ENCODE results near the gene PIGK. TPM values are rescaled to one million over a fixed set of nuclear protein-coding genes. Genes with fewer than 3 reads are reported as not detected.

Gene PIGK
- total and polyA plus RNA-seq, 7 donors = 4.6 to 20.0 (median 15.9) TPM

DNA sequence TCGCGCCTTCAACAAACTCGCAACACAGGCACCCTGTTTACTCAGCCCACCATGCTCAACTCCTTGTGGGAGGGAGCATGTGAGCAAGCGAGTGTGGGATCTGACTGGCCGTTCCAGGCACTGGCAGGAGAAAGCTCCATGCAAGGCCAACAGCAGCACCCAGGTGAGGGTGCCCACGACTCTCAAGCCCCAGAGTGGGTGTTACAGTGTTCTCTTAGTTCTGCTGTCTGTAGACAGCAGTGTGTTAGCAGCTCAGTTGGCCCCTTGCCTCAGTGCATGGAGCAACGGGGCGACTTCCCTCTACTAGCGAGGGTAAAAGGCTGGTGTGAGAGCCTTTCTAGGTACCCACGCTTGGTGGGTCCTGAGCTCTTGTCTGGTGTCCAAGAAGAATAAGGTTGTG, 114.6 kb downstream of the PIGK start:
- Histone ChIP-seq H3K4me1 (no peaks in the 10 kb centered on the region), H3K4me3 (no peak overlapping the region), H3K36me3 (no peaks in the 10 kb centered on the region), H3K27ac (no peak overlapping the region), H3K9me3 (no peaks in the 10 kb centered on the region), H3K27me3 (no peaks in the 10 kb centered on the region)
- DNase-seq = no peak
- TF ChIP-seq POLR2AphosphoS5 (IDR thresholded peaks at IDR 0.05) (no peak), EP300 (IDR thresholded peaks at IDR 0.05) (no peak), POLR2A (IDR thresholded peaks at IDR 0.05) (no peak)
- TF ChIP-seq, protein P1, sequence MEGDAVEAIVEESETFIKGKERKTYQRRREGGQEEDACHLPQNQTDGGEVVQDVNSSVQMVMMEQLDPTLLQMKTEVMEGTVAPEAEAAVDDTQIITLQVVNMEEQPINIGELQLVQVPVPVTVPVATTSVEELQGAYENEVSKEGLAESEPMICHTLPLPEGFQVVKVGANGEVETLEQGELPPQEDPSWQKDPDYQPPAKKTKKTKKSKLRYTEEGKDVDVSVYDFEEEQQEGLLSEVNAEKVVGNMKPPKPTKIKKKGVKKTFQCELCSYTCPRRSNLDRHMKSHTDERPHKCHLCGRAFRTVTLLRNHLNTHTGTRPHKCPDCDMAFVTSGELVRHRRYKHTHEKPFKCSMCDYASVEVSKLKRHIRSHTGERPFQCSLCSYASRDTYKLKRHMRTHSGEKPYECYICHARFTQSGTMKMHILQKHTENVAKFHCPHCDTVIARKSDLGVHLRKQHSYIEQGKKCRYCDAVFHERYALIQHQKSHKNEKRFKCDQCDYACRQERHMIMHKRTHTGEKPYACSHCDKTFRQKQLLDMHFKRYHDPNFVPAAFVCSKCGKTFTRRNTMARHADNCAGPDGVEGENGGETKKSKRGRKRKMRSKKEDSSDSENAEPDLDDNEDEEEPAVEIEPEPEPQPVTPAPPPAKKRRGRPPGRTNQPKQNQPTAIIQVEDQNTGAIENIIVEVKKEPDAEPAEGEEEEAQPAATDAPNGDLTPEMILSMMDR (IDR thresholded peaks at IDR 0.05) = no peak
- WGBS, 2 donors = 92 to 96% methylated on average over 10 of the region's 10 CpGs
- intact Hi-C loops (cut with DNase I) = no loop called here

DNA sequence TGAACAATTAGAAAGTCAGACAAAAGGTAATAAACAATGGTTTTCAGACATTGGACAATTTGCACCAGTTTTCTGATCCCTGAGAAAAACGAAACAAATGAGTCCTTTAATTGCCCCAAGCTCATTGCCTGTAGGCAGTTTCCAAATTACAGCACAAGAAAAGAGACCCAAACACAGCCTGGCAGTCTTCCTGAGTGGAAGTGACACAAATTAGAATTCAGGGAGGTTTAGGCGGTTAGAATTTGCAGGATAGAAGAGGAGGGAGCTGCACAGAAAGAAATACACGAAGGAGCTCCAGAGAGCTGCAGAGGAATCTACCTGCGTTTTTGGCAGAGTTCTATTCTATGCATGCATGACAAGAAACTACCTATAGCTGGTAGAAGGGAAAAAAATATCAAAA, 115.7 kb downstream of the PIGK start:
- TF ChIP-seq EP300 (IDR thresholded peaks at IDR 0.05) = no peak
- no peaks in the 10 kb centered on the region for H3K27me3 ChIP-seq
- WGBS, 2 donors = 87% methylated on average over 4 of the region's 4 CpGs
- intact Hi-C loops (cut with DNase I) = no loop called here
- DNase-seq = no peak
- H3K4me3 ChIP-seq = no peak overlapping the region
- H3K9me3 ChIP-seq = no peaks in the 10 kb centered on the region
- no peaks in the 10 kb centered on the region for H3K36me3 ChIP-seq
- H3K27ac ChIP-seq = no peak overlapping the region
- no peaks in the 10 kb centered on the region for H3K4me1 ChIP-seq

DNA sequence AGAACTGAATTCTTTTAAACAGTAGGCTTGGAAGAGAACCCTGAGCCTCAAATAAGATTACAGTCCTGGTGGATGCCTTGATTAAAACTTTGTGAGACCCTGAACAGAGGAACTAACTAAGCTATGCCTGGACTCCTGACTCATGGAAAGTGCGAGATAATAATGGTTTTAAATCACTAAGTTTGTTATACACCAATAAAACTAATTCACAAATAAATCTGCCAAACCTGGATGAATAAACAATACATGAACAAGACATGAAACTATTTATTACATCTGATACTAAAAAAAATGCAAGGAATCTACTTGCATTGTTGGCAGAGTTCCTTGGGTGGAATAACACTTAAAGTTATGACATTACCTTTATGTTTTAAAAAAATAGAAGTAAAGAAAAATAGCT, 118.4 kb downstream of the PIGK start:
- TF ChIP-seq EP300 (IDR thresholded peaks at IDR 0.05) = no peak
- no peak for TF ChIP-seq POLR2AphosphoS5 (IDR thresholded peaks at IDR 0.05)
- no peak for TF ChIP-seq POLR2A (IDR thresholded peaks at IDR 0.05)
- TF ChIP-seq, protein P1 (IDR thresholded peaks at IDR 0.05) = no peak
- 78 to 88% methylated on average over 1 of the region's 1 CpG for WGBS, 2 donors
- no peaks in the 10 kb centered on the region for H3K36me3 ChIP-seq
- H3K4me3 ChIP-seq = no peak overlapping the region
- H3K4me1 ChIP-seq = no peaks in the 10 kb centered on the region
- intact Hi-C loops (cut with DNase I) = no loop called here
- H3K27me3 ChIP-seq = no peaks in the 10 kb centered on the region
- H3K27ac ChIP-seq = no peak overlapping the region
- H3K9me3 ChIP-seq = no peaks in the 10 kb centered on the region
- no peak for DNase-seq

DNA sequence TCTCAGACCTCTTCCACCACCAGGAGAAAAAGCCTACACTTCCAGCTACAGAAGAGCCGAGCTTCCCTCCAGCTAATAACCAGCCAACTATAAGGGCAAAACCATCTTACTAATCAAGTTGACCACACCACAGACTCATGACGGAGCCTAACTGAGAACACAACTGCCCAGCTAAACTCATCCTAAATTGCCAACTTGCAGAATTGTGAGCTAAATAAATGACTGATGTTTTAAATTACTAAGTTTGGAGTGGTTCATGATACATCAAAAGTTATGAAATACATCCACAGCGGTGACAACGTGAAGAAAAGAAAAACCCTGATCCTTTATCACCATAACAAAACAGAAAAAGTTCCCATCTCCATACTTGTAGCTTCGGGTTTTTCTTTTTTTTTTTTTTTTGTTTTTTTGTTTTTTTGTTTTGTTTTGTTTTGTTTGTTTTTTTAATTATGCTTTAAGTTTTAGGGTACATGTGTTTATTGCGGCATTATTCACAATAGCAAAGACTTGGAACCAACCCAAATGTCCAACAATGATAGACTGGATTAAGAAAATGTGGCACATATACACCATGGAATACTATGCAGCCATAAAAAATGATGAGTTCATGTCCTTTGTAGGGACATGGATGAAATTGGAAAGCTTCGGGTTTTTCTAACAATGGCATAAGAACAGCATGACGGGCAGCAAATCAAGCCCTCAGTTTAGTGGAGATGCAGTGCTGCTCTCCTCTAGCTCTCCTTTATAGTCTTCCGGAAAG, 122.6 kb downstream of the PIGK start:
- Histone ChIP-seq H3K27me3 (no peaks in the 10 kb centered on the region), H3K27ac (no peak overlapping the region), H3K4me1 (no peaks in the 10 kb centered on the region), H3K9me3 (no peaks in the 10 kb centered on the region), H3K4me3 (no peak overlapping the region), H3K36me3 (no peaks in the 10 kb centered on the region)
- intact Hi-C loops (cut with DNase I) = no loop called here
- DNase-seq = no peak
- TF ChIP-seq EP300 (IDR thresholded peaks at IDR 0.05) (no peak), POLR2AphosphoS5 (IDR thresholded peaks at IDR 0.05) (no peak), POLR2A (IDR thresholded peaks at IDR 0.05) (no peak)
- TF ChIP-seq, protein P1 (IDR thresholded peaks at IDR 0.05) = no peak
- 95 to 97% methylated on average over 9 of the region's 9 CpGs for WGBS, 2 donors

DNA sequence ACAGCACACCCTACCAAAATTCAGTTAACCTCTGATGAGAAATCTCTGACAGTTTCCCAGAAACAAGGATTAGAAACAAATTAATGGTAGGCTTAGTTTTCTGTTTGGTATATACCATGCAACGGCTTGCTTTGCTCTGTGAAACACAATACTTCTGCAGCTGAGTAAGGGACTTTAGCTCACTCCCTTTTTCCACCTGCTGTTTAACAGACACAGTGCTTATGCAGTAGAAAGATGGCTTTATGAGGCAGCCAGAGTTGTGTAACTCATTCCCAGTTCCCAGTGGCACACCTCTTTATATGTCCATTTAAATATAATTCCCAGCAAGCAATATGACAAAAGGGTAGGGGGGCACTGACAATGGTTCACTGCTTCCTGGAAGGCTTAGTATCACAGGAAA, 124.0 kb downstream of the PIGK start:
- no peak for TF ChIP-seq EP300 (IDR thresholded peaks at IDR 0.05)
- no peak for TF ChIP-seq POLR2AphosphoS5 (IDR thresholded peaks at IDR 0.05)
- TF ChIP-seq, protein P1 (IDR thresholded peaks at IDR 0.05) = no peak
- 50 to 60% methylated on average over 1 of the region's 1 CpG for WGBS, 2 donors
- DNase-seq = no peak
- no peaks in the 10 kb centered on the region for H3K4me1 ChIP-seq
- H3K36me3 ChIP-seq = no peaks in the 10 kb centered on the region
- intact Hi-C loops (cut with DNase I) = no loop called here
- no peak overlapping the region for H3K27ac ChIP-seq
- no peaks in the 10 kb centered on the region for H3K9me3 ChIP-seq
- no peak overlapping the region for H3K4me3 ChIP-seq
- no peaks in the 10 kb centered on the region for H3K27me3 ChIP-seq

Data from sigmoid colon (tissue), 7 donors.